ENCODE results near the gene NONO. TPM values are rescaled to one million over a fixed set of nuclear protein-coding genes. Genes with fewer than 3 reads are reported as not detected.
"Not testable (repeated sequence)": the region's sequence is repeated elsewhere in the genome, so short reads cannot be mapped to it uniquely, and the experiment has no call there.

NONO gene
- total RNA-seq, 1 donor from 2014 or later: 696 TPM

DNA sequence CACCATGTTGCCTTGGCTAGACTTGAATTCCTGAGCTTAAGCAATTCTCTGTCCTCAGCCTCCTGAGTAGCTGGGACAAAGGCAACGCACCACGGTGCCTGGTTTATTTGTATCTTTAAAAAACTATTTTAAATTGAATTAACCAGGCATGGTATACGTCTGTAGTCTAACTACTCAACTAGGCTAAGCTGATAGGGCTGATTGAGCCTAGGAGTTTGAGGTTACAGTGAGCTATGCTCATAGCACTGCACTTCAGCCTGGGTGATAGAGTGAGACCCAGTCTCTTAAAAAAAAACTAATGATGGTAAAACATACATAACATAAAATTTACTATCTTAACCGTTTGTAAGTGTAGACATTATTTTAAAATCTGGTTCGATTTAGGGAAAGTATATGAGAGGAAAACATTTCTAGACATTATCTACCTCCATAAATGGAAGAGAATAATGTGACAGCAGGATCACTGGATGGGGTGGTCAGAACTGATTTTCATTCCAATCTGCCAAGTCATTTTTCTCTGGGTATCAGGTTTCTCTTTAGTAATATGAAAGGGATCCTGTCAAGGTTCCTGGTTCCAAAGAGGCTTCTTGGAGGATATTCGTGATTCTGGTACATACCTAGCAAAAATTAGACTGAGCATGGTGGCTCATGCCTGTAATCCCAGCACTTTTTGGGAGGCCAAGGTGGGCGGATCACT, 9.4 kb downstream of the NONO start:
- peaks cover 3% of the 10 kb centered on the region for H3K4me1 Mint-ChIP-seq (ENCODE audit: low read depth, unreplicated experiment)
- no peaks in the 10 kb centered on the region for H3K36me3 Mint-ChIP-seq (ENCODE audit: unreplicated experiment)
- H3K9me3 Mint-ChIP-seq (ENCODE audit: unreplicated experiment): no peaks in the 10 kb centered on the region
- H3K4me3 Mint-ChIP-seq (ENCODE audit: unreplicated experiment): no peak overlapping the region
- TF ChIP-seq, protein P1, sequence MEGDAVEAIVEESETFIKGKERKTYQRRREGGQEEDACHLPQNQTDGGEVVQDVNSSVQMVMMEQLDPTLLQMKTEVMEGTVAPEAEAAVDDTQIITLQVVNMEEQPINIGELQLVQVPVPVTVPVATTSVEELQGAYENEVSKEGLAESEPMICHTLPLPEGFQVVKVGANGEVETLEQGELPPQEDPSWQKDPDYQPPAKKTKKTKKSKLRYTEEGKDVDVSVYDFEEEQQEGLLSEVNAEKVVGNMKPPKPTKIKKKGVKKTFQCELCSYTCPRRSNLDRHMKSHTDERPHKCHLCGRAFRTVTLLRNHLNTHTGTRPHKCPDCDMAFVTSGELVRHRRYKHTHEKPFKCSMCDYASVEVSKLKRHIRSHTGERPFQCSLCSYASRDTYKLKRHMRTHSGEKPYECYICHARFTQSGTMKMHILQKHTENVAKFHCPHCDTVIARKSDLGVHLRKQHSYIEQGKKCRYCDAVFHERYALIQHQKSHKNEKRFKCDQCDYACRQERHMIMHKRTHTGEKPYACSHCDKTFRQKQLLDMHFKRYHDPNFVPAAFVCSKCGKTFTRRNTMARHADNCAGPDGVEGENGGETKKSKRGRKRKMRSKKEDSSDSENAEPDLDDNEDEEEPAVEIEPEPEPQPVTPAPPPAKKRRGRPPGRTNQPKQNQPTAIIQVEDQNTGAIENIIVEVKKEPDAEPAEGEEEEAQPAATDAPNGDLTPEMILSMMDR (IDR thresholded peaks at IDR 0.05; ENCODE audit: partially characterized antibody, unreplicated experiment): no peak
- no peak overlapping the region for H3K27ac Mint-ChIP-seq (ENCODE audit: unreplicated experiment)
- H3K27me3 Mint-ChIP-seq (ENCODE audit: unreplicated experiment): no peaks in the 10 kb centered on the region
- no peak for DNase-seq

DNA sequence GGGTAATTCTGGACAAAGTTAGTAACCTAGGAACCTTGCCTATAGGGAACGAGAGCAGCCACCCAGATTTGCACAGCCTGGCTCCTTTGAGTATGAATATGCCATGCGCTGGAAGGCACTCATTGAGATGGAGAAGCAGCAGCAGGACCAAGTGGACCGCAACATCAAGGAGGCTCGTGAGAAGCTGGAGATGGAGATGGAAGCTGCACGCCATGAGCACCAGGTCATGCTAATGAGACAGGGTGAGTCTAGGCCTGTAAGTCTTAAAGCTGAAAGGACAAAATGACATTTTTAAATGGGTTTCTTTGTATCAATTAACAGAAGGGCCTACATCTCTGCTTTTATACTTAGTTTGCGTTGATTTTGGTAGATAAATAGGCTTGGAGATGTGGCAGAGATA, 13.4 kb downstream of the NONO start:
- TF ChIP-seq, protein P1 (IDR thresholded peaks at IDR 0.05; ENCODE audit: partially characterized antibody, unreplicated experiment): no peak
- H3K9me3 Mint-ChIP-seq (ENCODE audit: unreplicated experiment): no peaks in the 10 kb centered on the region
- DNase-seq: no peak

DNA sequence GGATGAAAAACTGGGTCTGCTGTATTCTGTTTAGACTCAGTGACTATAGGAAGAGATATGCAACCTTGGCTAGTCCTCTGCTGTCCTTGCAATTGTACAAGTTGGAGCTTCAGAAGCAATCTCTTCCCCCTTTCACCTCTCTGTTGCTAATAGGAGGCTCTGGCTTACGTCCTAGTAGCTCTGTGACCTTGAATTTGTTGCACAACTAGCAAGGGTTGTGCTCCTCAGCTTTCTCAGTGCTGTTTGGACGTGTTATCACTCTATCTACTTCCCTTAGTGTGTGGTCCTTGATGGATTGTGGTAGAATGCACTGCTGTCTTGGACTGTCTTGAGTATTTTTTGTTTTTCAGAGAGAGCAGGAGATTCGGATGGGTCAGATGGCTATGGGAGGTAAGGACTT, 14.7 kb downstream of the NONO start:
- Mint-ChIP-seq H3K4me3 (ENCODE audit: unreplicated experiment) (no peak overlapping the region), H3K27me3 (ENCODE audit: unreplicated experiment) (no peaks in the 10 kb centered on the region), H3K27ac (ENCODE audit: unreplicated experiment) (peak overlapping the region; percentile 28), H3K4me1 (ENCODE audit: low read depth, unreplicated experiment) (no peaks in the 10 kb centered on the region), H3K9me3 (ENCODE audit: unreplicated experiment) (no peaks in the 10 kb centered on the region), H3K36me3 (ENCODE audit: unreplicated experiment) (no peaks in the 10 kb centered on the region)
- TF ChIP-seq, protein P1 (IDR thresholded peaks at IDR 0.05; ENCODE audit: partially characterized antibody, unreplicated experiment): no peak
- no peak for DNase-seq

More for the DNA sequence above, 13.4 kb downstream of the NONO start:
- no peak overlapping the region for H3K4me3 Mint-ChIP-seq (ENCODE audit: unreplicated experiment)
- no peaks in the 10 kb centered on the region for H3K36me3 Mint-ChIP-seq (ENCODE audit: unreplicated experiment)
- H3K27ac Mint-ChIP-seq (ENCODE audit: unreplicated experiment): no peak overlapping the region
- no peaks in the 10 kb centered on the region for H3K27me3 Mint-ChIP-seq (ENCODE audit: unreplicated experiment)
- no peaks in the 10 kb centered on the region for H3K4me1 Mint-ChIP-seq (ENCODE audit: low read depth, unreplicated experiment)

DNA sequence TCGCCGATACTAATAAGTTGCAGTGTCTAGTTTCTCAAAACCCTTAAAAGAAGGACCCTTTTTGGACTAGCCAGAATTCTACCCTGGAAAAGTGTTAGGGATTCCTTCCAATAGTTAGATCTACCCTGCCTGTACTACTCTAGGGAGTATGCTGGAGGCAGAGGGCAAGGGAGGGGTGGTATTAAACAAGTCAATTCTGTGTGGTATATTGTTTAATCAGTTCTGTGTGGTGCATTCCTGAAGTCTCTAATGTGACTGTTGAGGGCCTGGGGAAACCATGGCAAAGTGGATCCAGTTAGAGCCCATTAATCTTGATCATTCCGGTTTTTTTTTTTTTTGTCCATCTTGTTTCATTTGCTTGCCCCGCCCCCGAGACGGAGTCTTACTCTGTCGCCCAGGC, 16.6 kb downstream of the NONO start:
- not testable (repeated sequence) for H3K9me3 Mint-ChIP-seq (ENCODE audit: unreplicated experiment); H3K4me1 Mint-ChIP-seq (ENCODE audit: low read depth, unreplicated experiment); H3K36me3 Mint-ChIP-seq (ENCODE audit: unreplicated experiment); H3K4me3 Mint-ChIP-seq (ENCODE audit: unreplicated experiment); DNase-seq; H3K27ac Mint-ChIP-seq (ENCODE audit: unreplicated experiment); H3K27me3 Mint-ChIP-seq (ENCODE audit: unreplicated experiment)

DNA sequence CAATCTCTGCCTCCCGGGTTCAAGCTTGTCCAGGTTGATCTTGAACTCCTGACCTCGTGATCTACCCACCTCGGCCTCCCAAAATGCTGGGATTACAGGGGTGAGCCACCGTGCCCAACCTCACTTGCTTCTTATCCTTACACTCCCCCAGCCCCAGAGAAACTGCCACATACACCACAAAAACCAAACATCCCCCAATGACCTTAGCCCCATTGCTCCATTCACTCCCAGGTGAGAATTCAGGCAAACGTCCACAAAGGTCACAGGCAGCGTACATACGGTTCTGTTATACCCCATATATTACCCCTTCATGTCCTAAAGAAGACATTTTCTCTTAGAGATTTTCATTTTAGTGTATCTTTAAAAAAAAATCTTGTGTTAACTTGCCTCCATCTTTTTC, 17.1 kb downstream of the NONO start:
- DNase-seq; H3K27ac Mint-ChIP-seq (ENCODE audit: unreplicated experiment); H3K4me3 Mint-ChIP-seq (ENCODE audit: unreplicated experiment); H3K4me1 Mint-ChIP-seq (ENCODE audit: low read depth, unreplicated experiment); H3K27me3 Mint-ChIP-seq (ENCODE audit: unreplicated experiment); H3K9me3 Mint-ChIP-seq (ENCODE audit: unreplicated experiment); H3K36me3 Mint-ChIP-seq (ENCODE audit: unreplicated experiment): not testable (repeated sequence)

DNA sequence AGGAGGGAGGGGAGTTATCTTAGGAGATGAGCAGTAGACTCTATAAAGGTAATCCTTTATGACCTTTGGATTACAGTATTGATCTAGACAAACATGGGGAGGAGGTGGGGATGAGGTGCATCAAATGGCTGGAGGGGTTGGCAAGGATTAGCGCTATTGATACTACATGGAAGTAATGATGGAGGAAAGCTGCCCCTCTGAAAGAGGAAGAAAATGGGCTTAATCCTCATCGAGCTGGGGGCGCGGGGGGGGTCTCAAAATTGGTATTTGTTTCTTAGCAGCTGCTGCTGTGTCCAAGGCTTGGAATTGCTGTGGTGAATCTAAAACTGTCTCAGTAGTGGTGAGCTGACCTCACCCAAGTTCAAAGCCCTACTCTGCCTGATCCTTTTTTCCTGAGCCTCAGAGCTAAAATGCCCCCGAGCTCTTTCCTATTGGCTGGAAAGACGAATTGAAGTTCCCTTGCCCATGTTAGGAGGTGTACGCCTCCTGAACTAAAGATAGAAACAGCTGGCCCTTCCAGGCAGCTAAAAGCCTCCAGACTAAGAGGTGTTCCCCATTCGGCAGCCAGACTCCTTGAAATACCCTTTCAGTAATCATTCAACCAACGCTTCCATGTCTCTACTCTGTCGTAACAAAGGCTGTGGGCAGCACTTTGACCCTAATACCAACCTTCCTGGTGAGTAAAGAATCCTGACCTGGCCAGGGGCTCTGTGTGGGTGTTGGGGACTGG, 17.9 kb downstream of the NONO start, which contains the start of gene ITGB1BP2:
ITGB1BP2 (plus strand) TSS at position 556 of the 730 bp plus-strand sequence; CDS start at position 613, 57 bp downstream.
- Mint-ChIP-seq H3K9me3 (ENCODE audit: unreplicated experiment) (no peaks in the 10 kb centered on the region), H3K4me3 (ENCODE audit: unreplicated experiment) (no peak within 1 kb of the TSS), H3K4me1 (ENCODE audit: low read depth, unreplicated experiment) (no peaks in the 10 kb centered on the region), H3K36me3 (ENCODE audit: unreplicated experiment) (no peaks in the 10 kb centered on the region), H3K27ac (ENCODE audit: unreplicated experiment) (peak within 1 kb of the TSS; percentile 73), H3K27me3 (ENCODE audit: unreplicated experiment) (peaks cover 6% of the 10 kb centered on the region)
- TF ChIP-seq, protein P1 (IDR thresholded peaks at IDR 0.05; ENCODE audit: partially characterized antibody, unreplicated experiment): no peak
- no peak for DNase-seq

Measured in glutamatergic neuron (in vitro differentiated cells).